PC-9 (cell line): ENCODE data around the gene SMCO3.

Experiments used
- EZH2 ChIP-seq: fragments of 200-600 bp; sonication (generic); IDR thresholded peaks from 2 replicates; pipeline ENCODE4 v1.8.0; 2017; ENCODE audit warnings: antibody characterized with exemption, low read depth
- TF ChIP-seq, protein P1 (sequence below): fragments of 200-600 bp; sonication (generic); conservative IDR thresholded peaks from 2 replicates; pipeline ENCODE4 v1.6.1; 2017; ENCODE audit warnings: mixed run types, antibody characterized with exemption, mild to moderate bottlenecking, moderate library complexity

DNA sequence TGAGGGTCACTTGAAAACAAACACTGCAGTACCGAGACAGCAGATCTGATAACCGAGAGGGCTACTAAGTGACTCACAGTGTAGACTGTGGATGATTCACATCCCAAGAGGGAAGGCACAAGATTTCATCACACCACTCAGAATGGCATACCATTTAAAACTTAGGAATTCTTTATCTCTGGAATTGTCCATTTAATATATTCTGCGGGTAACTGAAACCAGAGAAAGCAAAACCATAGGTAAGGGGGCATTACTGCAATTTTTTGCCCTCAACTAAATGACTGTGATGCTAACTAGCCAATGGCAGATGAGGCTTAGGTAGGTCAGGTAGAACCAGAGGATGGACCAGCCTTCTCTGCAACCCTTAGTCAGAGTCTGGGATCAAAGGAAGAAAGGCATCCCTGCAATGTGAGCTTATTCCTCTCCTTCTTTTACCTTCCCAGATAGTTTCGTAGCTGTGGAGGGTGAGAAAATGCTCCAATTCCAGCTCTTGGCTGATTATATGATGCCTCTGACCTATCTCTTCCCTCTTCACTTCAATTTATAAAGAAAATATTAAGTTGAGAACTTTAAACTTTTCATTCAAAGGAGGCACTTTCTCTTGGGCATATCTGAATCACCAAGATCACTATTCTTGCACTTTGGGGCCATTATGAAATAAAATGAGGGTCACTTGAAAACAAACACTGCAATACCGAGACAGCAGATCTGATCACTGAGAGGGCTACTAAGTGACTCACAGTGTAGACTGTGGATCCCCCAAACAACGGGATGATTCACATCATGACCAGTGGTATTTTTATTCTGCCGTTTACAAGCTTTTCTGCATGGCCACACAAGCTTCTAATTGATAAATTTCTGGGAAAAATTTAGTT lies 22.6 kb upstream of the SMCO3 start:
- TF ChIP-seq, protein P1, sequence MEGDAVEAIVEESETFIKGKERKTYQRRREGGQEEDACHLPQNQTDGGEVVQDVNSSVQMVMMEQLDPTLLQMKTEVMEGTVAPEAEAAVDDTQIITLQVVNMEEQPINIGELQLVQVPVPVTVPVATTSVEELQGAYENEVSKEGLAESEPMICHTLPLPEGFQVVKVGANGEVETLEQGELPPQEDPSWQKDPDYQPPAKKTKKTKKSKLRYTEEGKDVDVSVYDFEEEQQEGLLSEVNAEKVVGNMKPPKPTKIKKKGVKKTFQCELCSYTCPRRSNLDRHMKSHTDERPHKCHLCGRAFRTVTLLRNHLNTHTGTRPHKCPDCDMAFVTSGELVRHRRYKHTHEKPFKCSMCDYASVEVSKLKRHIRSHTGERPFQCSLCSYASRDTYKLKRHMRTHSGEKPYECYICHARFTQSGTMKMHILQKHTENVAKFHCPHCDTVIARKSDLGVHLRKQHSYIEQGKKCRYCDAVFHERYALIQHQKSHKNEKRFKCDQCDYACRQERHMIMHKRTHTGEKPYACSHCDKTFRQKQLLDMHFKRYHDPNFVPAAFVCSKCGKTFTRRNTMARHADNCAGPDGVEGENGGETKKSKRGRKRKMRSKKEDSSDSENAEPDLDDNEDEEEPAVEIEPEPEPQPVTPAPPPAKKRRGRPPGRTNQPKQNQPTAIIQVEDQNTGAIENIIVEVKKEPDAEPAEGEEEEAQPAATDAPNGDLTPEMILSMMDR = no peak
- no peak for TF ChIP-seq EZH2
